Right lobe of liver (tissue), 4 donors: ENCODE measurements around the gene ZBTB22.

Source experiments
- CTCF ChIP-seq, 4 donors: fragments of 200-600 bp in 3 of 4; fragments of 450-650 bp in 1 of 4; IDR thresholded peaks; one replicate each; pipeline versions ENCODE4 v1.5.1 to v1.8.0; 2016 to 2022; ENCODE audit warnings: antibody characterized with exemption in 4 of 4, mild to moderate bottlenecking in 2 of 4
- POLR2A ChIP-seq: fragments of 450-650 bp; IDR thresholded peaks from one replicate; pipeline ENCODE4 v1.6.1; 2017; ENCODE audit warnings: antibody characterized with exemption, mild to moderate bottlenecking
- donor health status: DM: no; HTN: no; CAD: no.
- donor health status: DM: no; HTN: no; CAD: no.
- donor health status: DM: no; HTN: yes; CAD: no.

GRCh38 chr6:33313105-33313708 lies 4.3 kb downstream of the ZBTB22 start:
- no peak for TF ChIP-seq CTCF (IDR thresholded peaks at IDR 0.05)
- TF ChIP-seq POLR2A, result no peak
